Breast epithelium (tissue), 4 donors: ENCODE results near the gene KREMEN2. TPM values are rescaled to one million over a fixed set of nuclear protein-coding genes. Genes with fewer than 3 reads are reported as not detected.

ENCODE experiments used
- DNase-seq, 2 donors: peaks; one replicate each; pipeline ENCODE4 v3.0.0-alpha.2; 2019; ENCODE audit warnings: low spot score in 2 of 2
- H3K27ac ChIP-seq, 2 donors: fragments of 200-600 bp; sonication (generic) in 1 of 2; one replicate each; pipeline ENCODE4 v1.5.1; 2016 to 2019; ENCODE audit warnings: mild to moderate bottlenecking in 1 of 2
- H3K27me3 ChIP-seq, 2 donors: fragments of 200-600 bp; sonication (generic) in 1 of 2; one replicate each; pipeline versions ENCODE4 v1.5.1 to v1.6.0; 2017 to 2019; ENCODE audit warnings: control low read depth in 1 of 2, mild to moderate bottlenecking in 1 of 2
- H3K36me3 ChIP-seq: fragments of 200-600 bp; one replicate; pipeline ENCODE4 v1.5.1; 2019
- H3K4me1 ChIP-seq, 2 donors: fragments of 200-600 bp; sonication (generic); one replicate each; pipeline ENCODE4 v1.5.1; 2016 to 2019; ENCODE audit warnings: control low read depth in 1 of 2
- H3K4me3 ChIP-seq, 3 donors: fragments of 200-600 bp; sonication (generic); 1 replicate in 2 of 3; 2 replicates in 1 of 3; pipeline ENCODE4 v1.5.1; 2016 to 2019; ENCODE audit warnings: mild to moderate bottlenecking in 3 of 3, moderate library complexity in 2 of 3
- H3K9me3 ChIP-seq, 2 donors: fragments of 200-600 bp; sonication (generic) in 1 of 2; one replicate each; pipeline ENCODE4 v1.5.1; 2016 to 2019; ENCODE audit warnings: control low read depth in 1 of 2
- CTCF ChIP-seq, 3 donors: fragments of 450-650 bp; IDR thresholded peaks; one replicate each; pipeline ENCODE4 v1.5.1; 2016 to 2017; ENCODE audit warnings: antibody characterized with exemption in 3 of 3, mild to moderate bottlenecking in 3 of 3, moderate library complexity in 3 of 3
- POLR2A ChIP-seq: fragments of 450-650 bp; IDR thresholded peaks from one replicate; pipeline ENCODE4 v1.6.1; 2016; ENCODE audit warnings: antibody characterized with exemption, mild to moderate bottlenecking, moderate library complexity
- POLR2AphosphoS5 ChIP-seq, 3 donors: sonication (generic); formaldehyde crosslinking; IDR thresholded peaks; one replicate each; pipeline ENCODE4 v1.6.1; 2017; ENCODE audit warnings: antibody characterized with exemption in 3 of 3
- intact Hi-C: fragments of 100-400 bp; cut with DNase I; formaldehyde crosslinking; loops from one replicate; pipeline ENCODE4 v1.15.1; 2023; ENCODE audit warnings: low total_unique reads
- total RNA-seq, 3 donors: library from RNA; depleted of rRNA; stranded (reverse); fragments of >200 nt; gene quantifications; one replicate each; pipeline ENCODE4 v1.1.0, GENCODE V29; 2016

Gene KREMEN2
- total RNA-seq, 3 donors from 2014 or later: 0.33 TPM; not detected in 2

- intact Hi-C loops: no loop called here
- H3K4me1 ChIP-seq: peaks cover 15 to 20% of the 10 kb centered on the region in 2 donors
- H3K27me3 ChIP-seq: peaks cover 24 to 42% of the 10 kb centered on the region in 2 donors
- H3K36me3 ChIP-seq: no peaks in the 10 kb centered on the region
- peak within 1 kb of the TSS; percentile 64 to 86 (median 73) for H3K4me3 ChIP-seq
- H3K27ac ChIP-seq: peak within 1 kb of the TSS in 1 of 2 donors; percentile 7
- peak; percentile 74 to 76 for DNase-seq
- TF ChIP-seq POLR2AphosphoS5 (IDR thresholded peaks at IDR 0.05) (peak in 1 of 3 donors; percentile 28), POLR2A (no peak)
- no peaks in the 10 kb centered on the region for H3K9me3 ChIP-seq
Measured at GRCh38 chr16:2968738-2969544, 4.9 kb downstream of the KREMEN2 start, which contains the start of gene PAQR4. TSS of gene PAQR4 (plus strand) at chr16:2969348. CDS start at chr16:2969675, 327 bp downstream.

- peaks cover 6 to 11% of the 10 kb centered on the region in 2 donors for H3K4me1 ChIP-seq
- H3K36me3 ChIP-seq: no peaks in the 10 kb centered on the region
- peak in 1 of 2 donors; percentile 31 for DNase-seq
- peak overlapping the region; percentile 64 to 86 (median 73) for H3K4me3 ChIP-seq
- H3K27ac ChIP-seq: peak overlapping the region in 1 of 2 donors; percentile 7
- intact Hi-C loops: no loop called here
- no peaks in the 10 kb centered on the region for H3K9me3 ChIP-seq
- TF ChIP-seq CTCF (IDR thresholded peaks at IDR 0.05): peak in 1 of 3 donors; percentile 25
- no peak for TF ChIP-seq POLR2A
- H3K27me3 ChIP-seq: peaks cover 15 to 33% of the 10 kb centered on the region in 2 donors
Measured at GRCh38 chr16:2969545-2970521, 5.8 kb downstream of the KREMEN2 start.

- Histone ChIP-seq H3K4me3 (peak overlapping the region; percentile 64 to 86 (median 73)), H3K27ac (peak overlapping the region in 1 of 2 donors; percentile 7), H3K36me3 (no peaks in the 10 kb centered on the region), H3K9me3 (no peaks in the 10 kb centered on the region), H3K4me1 (peaks cover 4 to 6% of the 10 kb centered on the region in 2 donors), H3K27me3 (peaks cover 14 to 25% of the 10 kb centered on the region in 2 donors)
- DNase-seq: no peak
- intact Hi-C loops: no loop called here
- no peak for TF ChIP-seq POLR2A
Measured at GRCh38 chr16:2970563-2970962, 6.5 kb downstream of the KREMEN2 start.

GRCh38 chr16:2971134-2971984 is 7.3 kb downstream of the KREMEN2 start:
- H3K4me3 ChIP-seq: no peak overlapping the region
- peaks cover 14 to 18% of the 10 kb centered on the region in 2 donors for H3K27me3 ChIP-seq
- peaks cover 4 to 6% of the 10 kb centered on the region in 2 donors for H3K4me1 ChIP-seq
- no peak overlapping the region for H3K27ac ChIP-seq
- intact Hi-C loops: no loop called here
- TF ChIP-seq POLR2A (no peak), POLR2AphosphoS5 (IDR thresholded peaks at IDR 0.05) (no peak), CTCF (IDR thresholded peaks at IDR 0.05) (no peak)
- H3K9me3 ChIP-seq: no peaks in the 10 kb centered on the region
- DNase-seq: no peak
- H3K36me3 ChIP-seq: no peaks in the 10 kb centered on the region

GRCh38 chr16:2971985-2972784 is 8.1 kb downstream of the KREMEN2 start:
- Histone ChIP-seq H3K27me3 (peaks cover 8 to 10% of the 10 kb centered on the region in 2 donors), H3K27ac (no peak overlapping the region), H3K9me3 (no peaks in the 10 kb centered on the region), H3K4me1 (peaks cover 4 to 6% of the 10 kb centered on the region in 2 donors), H3K36me3 (no peaks in the 10 kb centered on the region), H3K4me3 (no peak overlapping the region)
- intact Hi-C loops: no loop called here
- TF ChIP-seq CTCF (IDR thresholded peaks at IDR 0.05) (no peak), POLR2AphosphoS5 (IDR thresholded peaks at IDR 0.05) (no peak), POLR2A (no peak)
- no peak for DNase-seq
